T-helper 1 cell treated with Interleukin-12 subunit alpha and Interleukin-12 subunit beta and Interleukin-4 antibody, amounts not matched to agents 30 μg/mL and 1 μg/mL, for 36 hours (primary cell): ENCODE results near the gene PSMB5.
A peak's percentile ranks its signal among the peaks of the same experiment; 100 is the strongest.

Source experiments
- H3K27ac Mint-ChIP-seq: one replicate; pipeline ENCODE4 v1.8.0; 2021; ENCODE audit warnings: mild to moderate bottlenecking, mixed read lengths
- H3K27me3 Mint-ChIP-seq: one replicate; pipeline ENCODE4 v1.8.0; 2021; ENCODE audit warnings: low read depth, mixed read lengths
- H3K36me3 Mint-ChIP-seq: one replicate; pipeline ENCODE4 v1.8.0; 2021; ENCODE audit warnings: low read depth, mixed read lengths
- H3K4me1 Mint-ChIP-seq: one replicate; pipeline ENCODE4 v1.8.0; 2021; ENCODE audit warnings: low read depth, mixed read lengths
- H3K4me3 Mint-ChIP-seq: one replicate; pipeline ENCODE4 v1.8.0; 2021; ENCODE audit warnings: mild to moderate bottlenecking, moderate library complexity, mixed read lengths
- H3K9me3 Mint-ChIP-seq: one replicate; pipeline ENCODE4 v1.8.0; 2021; ENCODE audit warnings: mixed read lengths

Gene PSMB5

GRCh38 chr14:23034498-23035302, at the start of gene PSMB5:
PSMB5 (minus strand) TSS chr14:23034900; CDS start chr14:23034881, 19 bp downstream.
- H3K4me3 Mint-ChIP-seq: peak within 1 kb of the TSS; percentile 92
- peaks cover 21% of the 10 kb centered on the region for H3K4me1 Mint-ChIP-seq
- H3K36me3 Mint-ChIP-seq: peaks cover 18% of the 10 kb centered on the region
- H3K9me3 Mint-ChIP-seq: no peaks in the 10 kb centered on the region
- H3K27ac Mint-ChIP-seq: peak within 1 kb of the TSS; percentile 98
- H3K27me3 Mint-ChIP-seq: no peaks in the 10 kb centered on the region

- Mint-ChIP-seq H3K27me3 (no peaks in the 10 kb centered on the region), H3K9me3 (no peaks in the 10 kb centered on the region), H3K36me3 (peaks cover 57% of the 10 kb centered on the region), H3K4me1 (peaks cover 2% of the 10 kb centered on the region), H3K4me3 (no peak overlapping the region), H3K27ac (no peak overlapping the region)
Measured at GRCh38 chr14:23080474-23080873, 45.8 kb upstream of the PSMB5 start.

DNA sequence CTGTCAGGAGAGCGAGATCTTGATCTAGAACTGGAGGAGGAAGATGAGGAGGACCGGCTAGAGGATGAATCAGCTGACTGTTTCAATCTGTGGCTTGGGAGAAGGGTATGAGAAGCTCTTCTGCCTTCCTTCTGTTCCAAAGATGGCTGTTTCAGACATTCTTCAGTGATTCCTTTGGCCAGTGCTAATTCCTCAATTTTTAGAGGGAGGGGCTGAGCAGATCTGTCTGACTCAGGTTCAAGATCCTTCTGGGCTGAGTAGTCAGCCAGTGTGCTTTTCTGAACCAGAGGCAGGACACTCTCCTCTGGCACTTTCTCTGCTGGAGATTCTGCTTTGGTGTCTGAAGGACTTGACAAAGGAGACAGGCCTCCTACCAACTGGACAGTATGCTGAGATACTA, 45.0 kb upstream of the PSMB5 start:
- H3K27ac Mint-ChIP-seq: no peak overlapping the region
- no peak overlapping the region for H3K4me3 Mint-ChIP-seq
- H3K36me3 Mint-ChIP-seq: peaks cover 55% of the 10 kb centered on the region
- H3K9me3 Mint-ChIP-seq: no peaks in the 10 kb centered on the region
- H3K27me3 Mint-ChIP-seq: no peaks in the 10 kb centered on the region
- H3K4me1 Mint-ChIP-seq: no peaks in the 10 kb centered on the region

GRCh38 chr14:23078692-23079116, 44.0 kb upstream of the PSMB5 start:
- no peaks in the 10 kb centered on the region for H3K27me3 Mint-ChIP-seq
- no peaks in the 10 kb centered on the region for H3K4me1 Mint-ChIP-seq
- no peak overlapping the region for H3K4me3 Mint-ChIP-seq
- no peak overlapping the region for H3K27ac Mint-ChIP-seq
- H3K9me3 Mint-ChIP-seq: no peaks in the 10 kb centered on the region
- peaks cover 55% of the 10 kb centered on the region for H3K36me3 Mint-ChIP-seq

GRCh38 chr14:23077962-23078361, 43.3 kb upstream of the PSMB5 start:
- H3K27ac Mint-ChIP-seq: no peak overlapping the region
- H3K36me3 Mint-ChIP-seq: peaks cover 55% of the 10 kb centered on the region
- no peaks in the 10 kb centered on the region for H3K27me3 Mint-ChIP-seq

GRCh38 chr14:23076785-23077408, 42.2 kb upstream of the PSMB5 start:
- H3K27me3 Mint-ChIP-seq: no peaks in the 10 kb centered on the region
- H3K27ac Mint-ChIP-seq: no peak overlapping the region
- no peak overlapping the region for H3K4me3 Mint-ChIP-seq
- peaks cover 5% of the 10 kb centered on the region for H3K4me1 Mint-ChIP-seq
- peaks cover 62% of the 10 kb centered on the region for H3K36me3 Mint-ChIP-seq
- H3K9me3 Mint-ChIP-seq: no peaks in the 10 kb centered on the region

More at GRCh38 chr14:23077962-23078361, 43.3 kb upstream of the PSMB5 start:
- Mint-ChIP-seq H3K9me3 (no peaks in the 10 kb centered on the region), H3K4me3 (no peak overlapping the region), H3K4me1 (no peaks in the 10 kb centered on the region)

- H3K36me3 Mint-ChIP-seq: peaks cover 55% of the 10 kb centered on the region
- H3K4me3 Mint-ChIP-seq: no peak overlapping the region
- no peaks in the 10 kb centered on the region for H3K27me3 Mint-ChIP-seq
- no peak overlapping the region for H3K27ac Mint-ChIP-seq
- H3K4me1 Mint-ChIP-seq: peaks cover 20% of the 10 kb centered on the region
- no peaks in the 10 kb centered on the region for H3K9me3 Mint-ChIP-seq
Measured at GRCh38 chr14:23074906-23075305, 40.2 kb upstream of the PSMB5 start.

DNA sequence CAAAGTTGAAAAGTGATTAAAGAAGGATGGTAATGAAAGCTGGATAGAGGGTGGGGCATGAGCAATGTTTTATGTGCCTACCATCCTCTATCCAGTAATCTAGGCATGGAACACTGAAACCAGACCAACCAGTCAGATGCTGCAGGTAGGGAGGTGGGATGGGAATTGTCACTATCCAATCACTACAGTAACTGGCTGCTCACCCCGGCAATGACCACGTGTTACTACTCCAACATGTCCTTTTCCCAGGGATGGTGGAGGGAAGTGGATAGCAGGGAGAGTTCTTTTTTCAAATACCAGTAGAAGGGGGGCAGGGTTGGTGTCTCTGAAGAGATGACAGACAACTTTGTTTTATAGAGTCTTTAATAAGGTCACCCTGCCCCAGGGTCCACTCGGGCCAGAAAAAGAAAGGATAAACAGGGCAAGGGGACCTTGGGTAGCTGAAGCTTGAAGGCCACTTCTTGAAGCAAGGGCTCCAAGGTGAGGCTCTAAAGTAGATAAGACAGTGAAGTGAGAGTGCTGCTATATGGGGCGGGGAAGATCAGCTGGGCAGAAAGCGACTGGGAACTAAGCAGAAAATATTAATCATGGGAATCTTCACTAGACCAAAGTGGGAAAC, 37.3 kb upstream of the PSMB5 start:
- Mint-ChIP-seq H3K4me3 (peak overlapping the region; percentile 97), H3K27me3 (no peaks in the 10 kb centered on the region), H3K4me1 (peaks cover 29% of the 10 kb centered on the region), H3K36me3 (peaks cover 41% of the 10 kb centered on the region), H3K27ac (peak overlapping the region; percentile 85), H3K9me3 (no peaks in the 10 kb centered on the region)

- H3K9me3 Mint-ChIP-seq: no peaks in the 10 kb centered on the region
- peak overlapping the region; percentile 97 for H3K4me3 Mint-ChIP-seq
- peaks cover 29% of the 10 kb centered on the region for H3K4me1 Mint-ChIP-seq
- H3K36me3 Mint-ChIP-seq: peaks cover 42% of the 10 kb centered on the region
- H3K27ac Mint-ChIP-seq: peak overlapping the region; percentile 85
- H3K27me3 Mint-ChIP-seq: no peaks in the 10 kb centered on the region
Measured at GRCh38 chr14:23071244-23071920, 36.7 kb upstream of the PSMB5 start.

GRCh38 chr14:23070262-23071129, 35.8 kb upstream of the PSMB5 start:
- Mint-ChIP-seq H3K36me3 (peaks cover 43% of the 10 kb centered on the region), H3K4me3 (peak overlapping the region; percentile 97), H3K27me3 (no peaks in the 10 kb centered on the region)

GRCh38 chr14:23069413-23069806, 34.7 kb upstream of the PSMB5 start:
- Mint-ChIP-seq H3K36me3 (peaks cover 41% of the 10 kb centered on the region), H3K4me1 (peaks cover 32% of the 10 kb centered on the region), H3K27ac (peak overlapping the region; percentile 49), H3K27me3 (no peaks in the 10 kb centered on the region), H3K4me3 (no peak overlapping the region), H3K9me3 (no peaks in the 10 kb centered on the region)

More at GRCh38 chr14:23070262-23071129, 35.8 kb upstream of the PSMB5 start:
- peak overlapping the region; percentile 85 for H3K27ac Mint-ChIP-seq
- H3K4me1 Mint-ChIP-seq: peaks cover 32% of the 10 kb centered on the region
- no peaks in the 10 kb centered on the region for H3K9me3 Mint-ChIP-seq

- Mint-ChIP-seq H3K36me3 (peaks cover 46% of the 10 kb centered on the region), H3K27me3 (no peaks in the 10 kb centered on the region), H3K4me3 (peak overlapping the region; percentile 70), H3K27ac (peak overlapping the region; percentile 18), H3K9me3 (no peaks in the 10 kb centered on the region), H3K4me1 (peaks cover 32% of the 10 kb centered on the region)
Measured at GRCh38 chr14:23068789-23069412, 34.2 kb upstream of the PSMB5 start.
